GM21529 (cell line): ENCODE data around the gene RCAN2.

Source experiments
- ATAC-seq: cut with Tn5 transposase; IDR thresholded peaks from one replicate; pipeline ENCODE4 v1.9.1; 2021; ENCODE audit not compliant: unreplicated experiment

RCAN2 gene

DNA sequence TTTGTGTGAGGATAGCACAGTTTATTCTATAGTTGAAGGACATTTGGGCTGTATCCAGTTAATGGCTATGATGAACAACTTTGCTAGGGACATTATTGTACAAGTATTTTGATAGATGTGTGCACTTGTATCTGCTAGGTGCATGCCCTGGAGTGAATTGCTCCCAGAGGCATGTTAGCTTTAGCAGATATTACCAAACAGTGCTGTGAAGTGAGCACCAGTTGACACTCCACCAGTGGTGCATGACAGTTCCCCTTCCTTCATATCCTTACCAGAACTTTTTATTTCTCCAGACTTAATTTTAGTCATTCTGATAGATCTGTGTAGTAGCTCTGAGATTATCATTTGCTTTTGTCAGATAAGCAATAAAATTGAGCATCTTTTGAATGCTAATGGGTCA is 271.6 kb downstream of the RCAN2 start:
- no peak for ATAC-seq

DNA sequence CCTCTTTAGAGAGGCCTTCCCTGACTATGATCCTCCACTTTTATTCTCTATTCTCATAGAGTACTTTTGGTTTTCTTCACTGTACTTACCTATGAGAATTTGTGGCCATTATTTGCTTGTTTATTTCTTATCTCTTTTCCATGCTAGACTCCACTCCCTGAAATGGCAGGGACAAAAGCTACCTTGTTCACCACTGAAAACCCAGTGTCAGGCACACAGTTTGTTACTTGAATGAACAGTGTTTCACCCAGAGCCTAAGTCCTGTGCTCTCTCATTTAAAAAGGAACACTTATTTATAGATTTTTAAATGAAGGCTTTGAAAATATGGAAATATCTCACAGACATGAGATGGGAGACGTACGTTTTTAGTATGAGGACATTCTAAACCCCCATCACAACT is 272.8 kb downstream of the RCAN2 start:
- ATAC-seq: no peak

DNA sequence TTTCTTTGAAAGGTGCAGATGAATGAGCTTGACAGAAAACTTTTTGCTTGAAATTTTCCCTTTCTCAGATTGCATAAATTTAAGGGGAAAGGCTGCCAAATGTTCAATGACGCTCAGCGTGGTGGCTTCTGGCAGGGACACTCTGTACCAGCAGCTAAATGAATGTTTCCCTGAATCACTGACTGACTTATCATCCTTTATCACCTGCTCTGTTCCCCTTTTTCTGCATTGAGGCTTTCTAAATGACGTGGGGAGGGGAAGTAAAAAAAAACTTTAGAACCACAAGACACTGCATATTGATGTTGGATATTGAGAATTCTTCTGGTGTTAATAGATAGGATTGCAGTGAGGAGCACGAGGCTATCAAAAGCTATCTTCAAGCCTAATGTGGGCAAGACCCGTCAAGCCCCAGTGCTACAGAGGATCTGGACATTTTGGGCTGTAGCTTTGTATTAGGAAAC is 273.5 kb downstream of the RCAN2 start:
- ATAC-seq: peak; percentile 53

DNA sequence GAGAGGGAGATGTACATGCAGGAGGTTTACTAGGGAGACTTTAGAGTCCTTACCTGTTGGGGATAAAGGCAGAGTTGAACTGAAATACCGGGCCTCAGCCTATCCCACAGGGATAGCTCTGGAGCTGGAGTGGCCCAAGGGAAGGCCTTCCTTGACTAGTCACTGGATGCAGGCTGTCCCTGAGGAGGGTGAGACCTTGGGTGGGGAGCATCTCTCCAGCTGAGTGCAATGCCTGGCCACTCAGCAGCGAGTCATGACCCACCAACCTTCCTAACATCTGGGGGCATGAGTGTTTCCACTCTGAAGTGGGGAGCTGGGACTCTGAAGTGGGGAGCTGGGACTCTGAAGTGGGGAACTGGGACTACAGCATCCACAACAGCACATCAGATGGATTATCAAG is 274.4 kb downstream of the RCAN2 start:
- no peak for ATAC-seq

DNA sequence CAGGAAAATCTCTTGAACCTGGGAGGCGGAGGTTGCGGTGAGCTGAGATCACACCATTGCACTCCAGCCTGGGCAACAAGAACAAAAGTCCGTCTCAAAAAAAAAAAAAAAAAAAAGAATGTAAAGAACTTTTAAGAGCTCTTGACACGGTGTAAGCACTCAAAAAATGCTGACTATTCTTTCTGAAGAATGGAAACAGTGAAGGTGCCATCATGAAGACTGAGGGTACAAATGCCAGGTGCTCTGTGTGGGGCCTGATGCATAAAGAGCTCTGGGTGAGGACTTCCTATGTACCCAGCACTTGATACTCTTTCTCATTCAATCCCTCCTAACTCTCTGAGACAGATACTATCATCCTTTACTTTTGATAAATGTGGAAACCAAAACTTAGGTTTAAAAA is 275.5 kb downstream of the RCAN2 start:
- no peak for ATAC-seq

DNA sequence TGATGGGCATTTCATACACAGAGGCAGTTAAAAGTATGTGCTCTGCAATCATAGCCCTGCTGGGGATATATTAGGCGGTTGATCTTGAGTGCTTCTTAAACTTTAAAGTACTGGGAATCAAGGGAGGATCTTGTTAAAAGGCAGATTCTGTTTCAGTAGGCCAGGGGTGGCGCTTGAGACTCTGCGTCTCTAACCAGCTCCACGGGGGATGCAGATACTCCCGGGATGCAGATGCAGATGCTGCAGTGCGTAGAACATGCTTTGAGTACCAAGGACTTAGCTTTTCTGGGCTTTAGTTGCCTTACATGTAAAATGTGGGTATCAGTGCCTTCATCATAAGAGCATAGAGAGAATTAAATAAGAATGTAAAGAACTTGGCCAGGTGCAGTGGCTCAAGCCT is 276.0 kb downstream of the RCAN2 start:
- no peak for ATAC-seq

DNA sequence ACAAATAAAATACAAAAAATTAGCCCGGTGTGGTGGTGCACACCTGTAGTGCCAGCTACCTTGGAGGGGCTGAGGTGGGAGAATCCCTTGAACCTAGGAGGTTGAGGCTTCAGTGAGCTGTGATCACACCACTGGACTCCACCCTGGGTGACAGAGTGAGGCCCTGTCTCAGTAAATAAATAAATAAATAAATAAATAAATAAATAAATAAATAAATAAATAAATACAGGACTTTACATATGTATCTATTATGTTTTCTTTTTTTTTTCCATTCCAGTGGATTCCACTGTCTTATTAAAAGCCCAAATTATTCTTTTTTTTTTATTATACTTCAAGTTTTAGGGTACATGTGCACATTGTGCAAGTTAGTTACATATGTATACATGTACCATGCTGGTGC is 279.3 kb downstream of the RCAN2 start:
- ATAC-seq: no peak

DNA sequence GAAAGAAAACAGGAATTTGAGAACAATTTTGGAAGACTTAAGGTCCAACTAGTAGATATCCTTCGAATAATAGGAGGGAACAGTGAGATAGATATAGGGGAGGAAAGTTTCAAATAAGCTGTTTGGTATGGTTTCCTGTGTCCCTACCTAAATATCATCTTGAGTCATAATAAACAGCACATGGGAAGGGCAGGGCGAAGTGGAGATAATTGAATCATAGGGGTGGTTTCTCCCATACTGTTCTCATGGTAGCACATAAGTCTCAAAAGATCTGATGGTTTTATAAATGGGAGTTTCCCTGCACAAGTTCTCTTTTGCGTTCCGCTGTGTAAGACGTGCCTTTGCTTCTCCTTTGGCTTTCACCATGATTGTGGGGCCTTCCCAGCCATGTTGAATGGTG is 281.0 kb downstream of the RCAN2 start:
- no peak for ATAC-seq

DNA sequence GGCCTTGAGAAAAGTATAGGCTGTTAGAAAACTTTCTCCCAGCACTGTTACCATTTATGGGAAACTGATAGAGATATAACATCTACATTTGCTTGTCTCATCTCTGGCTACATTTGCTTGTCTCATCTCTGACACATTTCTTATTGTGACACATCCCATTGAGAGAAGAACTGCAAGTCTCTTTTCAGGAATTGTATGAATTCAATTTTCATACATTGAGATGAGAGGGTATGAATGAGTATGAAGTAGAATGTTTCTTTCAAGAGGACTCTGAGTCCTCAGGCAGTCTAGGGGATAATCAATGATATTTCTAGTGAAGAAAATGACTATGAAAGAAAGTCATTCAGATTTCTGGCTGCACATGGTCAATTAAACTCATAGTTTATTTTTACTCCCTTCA is 282.9 kb downstream of the RCAN2 start:
- ATAC-seq: no peak

DNA sequence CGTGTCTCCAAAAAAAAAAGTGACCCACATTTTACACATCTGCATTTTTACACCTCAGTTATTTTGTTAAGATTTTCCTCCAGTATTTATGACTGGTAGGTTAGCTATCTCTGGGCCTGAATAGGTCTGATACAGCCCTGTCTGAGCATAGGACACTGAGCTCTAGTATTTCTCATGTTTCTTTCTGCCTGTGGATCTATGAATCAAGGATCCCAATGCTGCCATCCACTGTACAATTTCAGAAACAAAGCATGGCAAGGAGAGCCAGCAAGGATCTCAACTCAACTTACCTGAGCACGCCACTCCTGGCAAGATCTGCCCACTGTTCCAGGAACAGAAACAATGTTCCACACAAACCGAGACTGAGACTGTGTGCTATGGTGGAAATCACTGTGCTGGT is 284.1 kb downstream of the RCAN2 start:
- no peak for ATAC-seq

DNA sequence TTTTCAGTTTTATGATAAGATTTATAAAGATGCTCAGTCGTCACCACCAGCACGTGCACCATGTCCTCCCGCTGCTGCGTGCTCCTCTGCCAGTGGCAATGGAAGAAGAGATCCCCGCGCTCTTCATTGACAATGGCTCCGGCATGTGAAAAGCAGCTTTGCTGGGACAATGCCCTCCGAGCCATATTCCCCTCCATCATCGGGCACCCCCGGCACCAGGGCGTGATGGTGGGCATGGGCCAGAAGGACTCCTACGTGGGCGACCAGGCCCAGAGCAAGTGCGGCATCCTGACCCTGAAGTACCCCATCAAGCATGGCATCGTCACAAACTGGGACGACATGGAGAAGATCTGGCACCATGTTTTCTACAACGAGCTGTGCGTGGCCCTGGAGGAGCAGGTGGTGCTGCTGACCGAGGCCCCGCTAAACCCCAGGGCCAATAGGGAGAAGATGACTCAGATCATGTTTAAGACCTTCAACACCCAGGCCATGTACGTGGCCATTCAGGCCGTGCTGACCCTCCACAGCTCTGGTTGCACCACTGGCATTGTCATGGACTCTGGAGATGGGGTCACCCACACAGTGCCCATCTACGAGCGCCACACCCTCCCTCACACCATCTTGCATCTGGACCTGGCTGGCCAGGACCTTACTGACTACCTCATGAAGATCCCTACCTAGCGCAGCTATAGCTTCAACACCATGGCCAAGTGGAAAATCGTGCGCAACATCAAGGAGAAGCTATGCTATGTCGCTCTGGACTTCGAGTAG is 286.2 kb downstream of the RCAN2 start:
- no peak for ATAC-seq

DNA sequence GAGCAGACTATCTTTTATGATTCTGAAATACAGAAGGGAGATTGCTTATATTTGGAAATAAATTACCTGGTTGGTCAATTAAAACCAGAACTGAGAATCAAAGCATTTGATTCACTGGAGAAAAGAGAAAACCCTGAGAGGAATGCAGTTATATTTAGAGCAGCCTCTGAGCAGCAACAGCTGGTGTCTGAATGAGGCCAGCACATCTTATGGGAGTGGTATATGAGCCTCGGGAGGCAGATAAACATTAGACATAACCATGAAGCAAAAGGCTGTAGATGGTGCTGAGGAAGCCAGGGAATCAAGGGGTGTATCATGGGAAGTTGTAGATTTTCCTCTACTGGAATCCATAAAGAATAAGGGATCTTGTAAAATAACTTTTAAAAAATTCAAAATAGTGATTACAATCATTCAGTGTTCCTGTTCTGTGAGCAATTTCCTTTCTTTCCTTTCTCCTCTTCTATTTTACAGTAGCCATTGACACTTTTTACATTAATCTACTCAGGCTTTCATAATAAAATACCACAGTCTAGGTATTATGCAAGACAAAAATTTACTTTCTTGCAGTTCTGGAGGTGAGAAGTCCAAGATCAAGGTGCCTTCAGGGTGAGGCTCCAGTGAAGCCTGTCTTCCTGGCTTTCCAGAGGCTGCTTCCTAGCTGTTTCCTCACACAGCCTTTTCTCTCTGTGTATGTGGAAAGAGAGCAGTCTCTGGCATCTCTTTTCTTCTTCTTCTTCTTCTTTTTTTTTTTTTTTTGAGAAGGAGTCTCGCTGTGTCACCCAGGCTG is 287.7 kb downstream of the RCAN2 start:
- no peak for ATAC-seq

DNA sequence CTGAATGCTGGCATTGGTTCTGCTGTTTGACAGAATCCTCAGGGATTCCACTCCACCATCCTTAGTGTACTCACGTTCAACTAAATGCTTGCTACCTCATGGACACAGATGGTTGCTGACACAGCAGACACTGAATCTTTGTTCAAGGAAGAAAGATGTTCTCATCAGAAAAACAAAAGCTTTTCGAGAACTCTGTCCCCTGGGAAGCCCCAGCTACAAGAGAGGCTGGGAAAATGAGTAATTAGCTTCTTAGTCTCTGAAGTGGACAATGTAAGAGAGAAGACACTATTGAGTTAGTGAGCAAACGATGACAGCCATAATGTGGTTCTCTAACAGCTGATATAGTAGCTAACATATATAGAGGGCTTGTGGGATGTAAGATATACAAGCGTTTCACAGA is 289.5 kb downstream of the RCAN2 start:
- ATAC-seq: no peak

DNA sequence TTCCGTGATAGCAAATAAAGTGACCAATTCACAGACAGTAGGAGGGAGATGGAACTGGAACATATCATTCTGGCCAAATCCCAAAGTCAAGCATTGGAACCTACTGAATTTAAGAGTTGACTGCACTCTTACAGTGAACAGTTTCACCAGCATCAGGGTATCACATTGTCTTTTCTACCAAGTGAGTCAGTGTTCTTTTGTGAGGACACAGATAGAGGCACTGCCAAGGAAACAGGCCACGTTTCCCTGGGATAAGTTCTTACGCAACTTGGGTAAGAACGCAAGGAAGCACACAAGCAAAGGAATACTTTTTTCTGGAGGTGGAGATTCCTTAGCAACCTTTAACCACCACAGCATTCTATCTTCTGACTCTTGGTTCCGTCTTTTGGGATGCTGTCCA is 291.9 kb downstream of the RCAN2 start:
- ATAC-seq: no peak

DNA sequence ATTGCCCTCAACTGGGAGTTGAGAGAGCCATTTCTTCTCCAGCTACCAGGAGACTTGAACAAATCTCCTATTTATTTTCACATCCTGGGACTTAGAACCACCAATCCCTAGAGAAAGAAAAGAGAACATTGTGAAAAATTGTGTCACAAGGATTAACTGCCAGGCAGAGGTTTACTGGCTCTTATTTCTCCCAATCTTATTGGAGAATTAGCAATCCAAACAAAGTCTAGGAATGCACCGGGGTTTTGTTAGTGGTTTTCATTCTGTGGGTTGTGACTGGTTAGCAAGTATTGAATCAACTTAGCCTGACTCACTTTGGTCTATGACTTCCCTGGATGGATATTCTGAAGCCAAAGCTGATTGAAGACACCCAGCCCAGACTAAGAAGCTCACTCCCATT is 299.3 kb downstream of the RCAN2 start:
- no peak for ATAC-seq

DNA sequence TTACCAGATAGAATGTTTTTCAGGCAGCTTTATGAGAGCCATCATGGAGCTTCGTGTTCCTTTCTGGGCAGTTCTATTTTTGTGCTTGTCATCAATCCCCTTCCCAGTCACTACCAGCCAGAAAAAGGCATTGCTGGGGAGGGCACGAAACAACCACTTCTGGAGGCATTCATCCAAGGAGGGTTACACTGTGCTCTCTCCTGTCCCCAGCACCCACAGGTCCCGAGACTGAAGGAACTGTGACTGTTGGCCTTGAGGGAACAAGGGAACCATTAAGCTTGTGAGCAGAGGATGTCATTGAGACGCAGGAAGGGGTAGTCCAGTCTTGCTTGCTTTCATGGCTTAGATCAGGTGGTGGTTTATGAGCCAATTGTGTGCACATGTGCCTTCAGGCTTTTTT is 300.4 kb downstream of the RCAN2 start:
- no peak for ATAC-seq

DNA sequence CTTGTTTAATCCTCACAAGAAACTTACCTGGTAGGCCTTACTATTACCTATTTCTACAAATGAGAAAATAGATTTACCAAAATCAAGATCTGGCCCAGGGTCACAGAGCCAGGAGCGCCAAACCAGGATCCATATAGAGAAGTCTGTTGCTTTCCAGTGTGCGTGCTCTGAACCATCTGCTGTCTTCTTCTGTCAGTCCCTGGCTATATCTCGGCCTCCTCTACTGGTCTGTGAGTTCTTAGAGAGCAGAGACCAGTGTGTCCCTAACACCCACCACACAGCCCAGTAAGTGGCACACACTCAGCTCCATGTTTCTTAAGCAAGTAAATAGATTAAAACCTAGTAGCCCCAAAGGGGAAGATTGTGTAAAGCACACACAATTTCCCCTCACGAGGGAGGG is 301.5 kb downstream of the RCAN2 start:
- ATAC-seq: no peak

DNA sequence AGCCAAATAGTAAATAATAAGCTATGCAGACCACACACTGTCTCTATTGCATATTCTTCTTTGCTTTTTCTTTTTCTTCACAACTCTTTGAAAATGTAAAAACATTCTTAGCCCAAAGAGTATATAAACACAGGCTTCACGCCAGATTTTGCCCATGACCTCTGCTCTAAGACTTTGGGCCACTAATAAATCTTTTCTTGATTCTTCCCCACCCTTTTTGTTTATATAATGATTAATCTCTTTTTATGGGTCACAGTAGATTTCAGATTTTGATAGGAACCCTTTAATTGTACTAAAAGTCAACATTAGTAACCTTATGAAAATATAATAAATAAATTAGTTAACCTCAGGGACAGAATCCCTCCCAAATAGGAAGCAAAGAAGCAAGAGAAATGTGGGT is 304.7 kb downstream of the RCAN2 start:
- no peak for ATAC-seq

DNA sequence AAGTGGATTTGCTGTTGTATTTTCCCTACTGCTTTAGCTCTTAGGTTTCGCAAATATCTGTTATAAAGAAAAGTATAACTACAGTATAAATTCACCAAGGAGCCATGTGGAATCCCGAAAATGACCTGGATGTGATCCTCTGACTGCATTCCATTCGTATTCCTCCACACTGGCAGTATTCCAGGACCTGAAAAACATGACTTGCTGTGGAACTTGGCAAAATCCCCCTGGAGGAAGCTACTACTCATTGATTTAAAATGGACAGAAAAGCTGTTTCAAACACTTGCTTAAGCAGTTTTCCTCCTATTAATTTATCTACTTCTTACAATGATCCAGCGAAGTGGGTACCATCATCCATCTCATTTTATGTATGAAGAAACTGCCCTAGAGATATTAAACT is 307.1 kb downstream of the RCAN2 start:
- ATAC-seq: no peak

DNA sequence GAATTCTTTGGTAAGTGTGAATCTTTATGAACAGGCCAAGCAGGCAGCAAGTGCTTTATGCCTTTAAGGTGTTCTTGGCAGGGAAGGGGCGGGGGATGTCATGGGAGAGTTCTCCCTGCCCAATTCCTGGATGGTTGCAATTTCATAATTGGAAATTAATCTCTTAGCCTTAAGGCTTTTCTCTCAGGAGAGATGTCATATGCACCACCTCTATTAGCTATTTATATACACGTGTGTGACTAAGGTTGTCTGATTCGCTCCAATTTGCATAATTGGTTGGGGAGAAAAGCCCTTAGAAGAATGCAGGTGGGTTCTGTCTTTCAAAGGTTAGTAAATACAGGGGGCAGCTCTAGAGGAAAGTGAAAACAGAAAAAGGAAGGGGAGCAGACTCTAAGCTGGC is 315.3 kb downstream of the RCAN2 start:
- ATAC-seq: peak; percentile 48

DNA sequence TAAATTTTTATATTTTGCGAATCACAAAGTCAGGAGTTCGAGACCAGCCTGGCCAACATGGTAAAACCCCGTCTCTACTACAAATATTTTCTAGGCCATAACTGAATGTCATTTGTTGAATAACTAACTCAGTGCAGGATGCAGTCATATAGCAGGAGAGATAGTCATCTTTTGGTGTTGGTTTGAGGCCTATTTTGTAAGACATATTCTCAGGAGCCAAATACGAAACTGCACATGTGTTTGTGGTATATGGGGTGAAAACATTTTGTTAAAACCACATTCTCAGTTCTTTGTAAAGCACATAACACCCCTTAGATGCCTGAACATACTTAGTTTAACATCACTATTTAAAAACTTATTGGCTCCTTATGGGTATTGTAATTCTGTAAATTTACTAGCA is 315.8 kb downstream of the RCAN2 start:
- peak; percentile 69 for ATAC-seq

DNA sequence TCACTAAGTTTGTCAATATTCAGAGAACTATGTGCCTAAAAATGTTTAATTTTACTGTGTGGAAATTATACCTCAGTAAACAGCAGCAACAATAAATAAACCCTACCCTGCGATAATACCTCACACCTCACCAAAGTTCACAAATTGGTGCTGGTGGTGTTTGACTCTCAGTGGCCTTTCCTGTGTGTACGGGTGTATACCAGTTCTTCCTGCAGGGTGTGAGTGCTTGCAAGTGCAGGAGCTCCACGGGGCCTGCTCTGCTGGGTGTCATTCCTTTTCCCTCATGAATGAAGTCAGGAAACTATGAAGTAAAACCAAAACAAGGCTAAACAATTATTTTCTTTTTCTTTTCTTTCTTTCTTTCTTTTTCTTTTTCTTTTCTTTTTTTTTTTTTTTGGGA is 316.3 kb downstream of the RCAN2 start:
- no peak for ATAC-seq

DNA sequence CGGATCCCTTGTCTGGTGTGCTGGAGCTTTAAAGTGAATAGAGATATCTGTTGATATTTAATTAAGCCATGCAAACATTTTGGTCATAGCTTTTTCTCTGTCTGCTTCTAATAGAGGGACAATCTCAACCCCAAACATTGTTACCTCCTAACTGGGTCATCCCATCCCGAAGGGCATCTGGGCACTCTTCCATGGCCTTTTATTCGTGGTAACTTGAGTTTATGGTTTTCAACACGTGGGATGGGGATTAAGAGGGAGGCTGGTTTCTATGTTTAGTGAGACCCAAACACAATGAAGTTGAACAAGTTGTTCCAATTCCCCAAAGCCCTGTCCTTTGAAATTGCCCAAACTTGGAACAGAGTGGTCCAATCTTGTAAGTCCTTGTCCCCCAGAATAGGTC is 319.1 kb downstream of the RCAN2 start:
- no peak for ATAC-seq
